GM12801 (cell line): ENCODE results near the gene LTBP4.

Source experiments
- CTCF ChIP-seq: IDR thresholded peaks from one replicate; pipeline ENCODE4 v1.5.1; 2011; ENCODE audit warnings: control low read depth; ENCODE audit not compliant: insufficient read length; ENCODE audit errors: extremely low read depth

Gene LTBP4

GRCh38 chr19:40625406-40626120 lies 24.4 kb downstream of the LTBP4 start:
- no peak for TF ChIP-seq CTCF

- no peak for TF ChIP-seq CTCF
These were observed 25.7 kb downstream of the LTBP4 start for GRCh38 chr19:40626918-40627317.

- TF ChIP-seq CTCF = no peak
These were observed 26.5 kb downstream of the LTBP4 start for GRCh38 chr19:40627486-40628279.

- TF ChIP-seq CTCF = no peak
These were observed 28.2 kb downstream of the LTBP4 start for GRCh38 chr19:40629346-40629745.

GRCh38 chr19:40630571-40631160 lies 29.5 kb downstream of the LTBP4 start:
- TF ChIP-seq CTCF = no peak

GRCh38 chr19:40632311-40633036 lies 31.3 kb downstream of the LTBP4 start:
- no peak for TF ChIP-seq CTCF

- no peak for TF ChIP-seq CTCF
These were observed 32.0 kb downstream of the LTBP4 start for GRCh38 chr19:40633207-40633606.
